ENCODE data around the gene LMAN2L.

GRCh38 chr2:96754317-96754716 lies 14.5 kb upstream of the LMAN2L start:
- TF ChIP-seq CTCF (IDR thresholded peaks at IDR 0.05): no peak
- no peak for TF ChIP-seq POLR2A (IDR thresholded peaks at IDR 0.05)

All from body of pancreas (tissue), 4 donors.